Smooth muscle cell (in vitro differentiated cells): ENCODE measurements around the gene RGS6. TPM values are rescaled to one million over a fixed set of nuclear protein-coding genes. Genes with fewer than 3 reads are reported as not detected.

Source experiments
- DNase-seq: peaks from one replicate; lab custom pipeline; 2025; ENCODE audit not compliant: unreplicated experiment; lab: John Stamatoyannopoulos, UW
- H2AFZ ChIP-seq: fragments of 200-600 bp; sonication (generic); 2 replicates; pipeline ENCODE4 v1.6.0; 2016; ENCODE audit warnings: antibody characterized with exemption, low read depth, mild to moderate bottlenecking
- H3F3A ChIP-seq: fragments of 200-600 bp; sonication (generic); 2 replicates; pipeline ENCODE4 v1.6.0; 2017; ENCODE audit warnings: antibody characterized with exemption, low read depth
- H3K27ac ChIP-seq: fragments of 200-600 bp; sonication (generic); 2 replicates; pipeline ENCODE4 v1.5.1; 2016; ENCODE audit warnings: low read depth, mild to moderate bottlenecking
- H3K27me3 ChIP-seq: fragments of 200-600 bp; sonication (generic); 2 replicates; pipeline ENCODE4 v1.6.1; 2016; ENCODE audit warnings: low read depth, mild to moderate bottlenecking
- H3K36me3 ChIP-seq: fragments of 200-600 bp; sonication (generic); 2 replicates; pipeline ENCODE4 v1.5.1; 2016; ENCODE audit warnings: low read depth
- H3K4me1 ChIP-seq: fragments of 200-600 bp; sonication (generic); 2 replicates; pipeline ENCODE4 v1.5.1; 2016; ENCODE audit warnings: low read depth
- H3K4me2 ChIP-seq: fragments of 200-600 bp; sonication (generic); 2 replicates; pipeline ENCODE4 v1.6.0; 2016; ENCODE audit warnings: mild to moderate bottlenecking
- H3K4me3 ChIP-seq: fragments of 200-600 bp; sonication (generic); 2 replicates; pipeline ENCODE4 v1.5.1; 2016; ENCODE audit warnings: mild to moderate bottlenecking
- H3K79me2 ChIP-seq: fragments of 200-600 bp; sonication (generic); 2 replicates; pipeline ENCODE4 v1.6.0; 2016; ENCODE audit warnings: low read depth, mild to moderate bottlenecking
- H3K9ac ChIP-seq: fragments of 200-600 bp; sonication (generic); 2 replicates; pipeline ENCODE4 v1.6.0; 2016; ENCODE audit warnings: low read depth
- H3K9me3 ChIP-seq: fragments of 200-600 bp; sonication (generic); replicated peaks from 2 replicates; pipeline ENCODE4 v1.5.1; 2016; ENCODE audit warnings: low read depth
- H4K20me1 ChIP-seq: fragments of 200-600 bp; sonication (generic); 2 replicates; pipeline ENCODE4 v1.6.0; 2016; ENCODE audit warnings: low read depth
- WGBS: methylation state at CpG from one replicate; pipeline ENCODE4 v1.1.7; 2016; ENCODE audit warnings: low lambda C conversion rate; 5-methylcytosine and 5-hydroxymethylcytosine counted together
- polyA plus RNA-seq: library from polyadenylated mRNA; unstranded; fragments of >200 nt; fragmentation: Nextera tagmentation; extraction: Ambion mirVana; gene quantifications from 2 replicates; pipeline ENCODE4 v1.2.1, GENCODE V29; 2016
- total RNA-seq: library from RNA; depleted of rRNA; stranded (reverse); fragments of >200 nt; gene quantifications from 2 replicates; pipeline ENCODE4 v1.2.3, GENCODE V29; 2014
- TF ChIP-seq, protein P1 (sequence below): fragments of 200-600 bp; sonication (generic); IDR thresholded peaks from 2 replicates; pipeline ENCODE4 v1.5.1; 2017; ENCODE audit warnings: borderline replicate concordance, mild to moderate bottlenecking, antibody characterized with exemption; ENCODE audit not compliant: insufficient read depth, poor library complexity, severe bottlenecking

RGS6 gene
- total and polyA plus RNA-seq, 2 experiments from 2014 or later, result 0.40 TPM; not detected in 1

DNA sequence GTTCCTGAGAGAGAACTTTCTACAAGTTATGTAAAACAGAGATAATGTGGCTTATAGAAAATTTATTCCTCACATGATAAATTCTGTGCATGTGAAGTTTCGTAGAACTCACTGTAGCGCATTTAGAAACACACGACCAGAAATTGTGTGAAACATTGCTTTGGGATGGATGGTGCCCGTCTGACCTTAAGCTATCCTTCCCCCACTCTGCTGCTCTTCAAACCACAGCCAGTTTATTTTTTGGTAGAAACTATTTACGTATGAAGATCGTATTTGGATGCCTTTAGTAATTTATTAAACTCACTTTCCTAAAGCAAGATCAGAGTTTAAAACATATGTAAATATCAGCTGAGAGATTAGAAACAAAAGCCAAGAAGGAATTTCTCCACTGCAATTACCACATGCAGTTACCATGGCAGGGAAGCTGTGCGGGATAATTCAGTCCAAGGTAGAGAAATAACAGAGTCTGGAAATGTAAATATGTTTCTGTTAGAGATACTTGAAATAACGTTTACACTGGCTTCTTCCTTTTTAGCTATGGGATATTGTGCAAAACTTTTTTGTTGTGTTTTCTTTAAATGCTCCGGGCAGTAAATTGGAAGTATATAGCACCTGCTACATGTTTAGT lies 382.7 kb downstream of the RGS6 start:
- Histone ChIP-seq H3K4me2 (no peak overlapping the region), H2AFZ (no peak overlapping the region), H3K4me3 (no peak overlapping the region), H3K27me3 (no peaks in the 10 kb centered on the region), H3K4me1 (no peaks in the 10 kb centered on the region), H3K79me2 (no peaks in the 10 kb centered on the region), H3K9ac (no peak overlapping the region), H3K36me3 (no peaks in the 10 kb centered on the region), H3F3A (no peaks in the 10 kb centered on the region), H3K9me3 (no peaks in the 10 kb centered on the region), H4K20me1 (no peaks in the 10 kb centered on the region), H3K27ac (no peak overlapping the region)
- DNase-seq, result no peak
- TF ChIP-seq, protein P1, sequence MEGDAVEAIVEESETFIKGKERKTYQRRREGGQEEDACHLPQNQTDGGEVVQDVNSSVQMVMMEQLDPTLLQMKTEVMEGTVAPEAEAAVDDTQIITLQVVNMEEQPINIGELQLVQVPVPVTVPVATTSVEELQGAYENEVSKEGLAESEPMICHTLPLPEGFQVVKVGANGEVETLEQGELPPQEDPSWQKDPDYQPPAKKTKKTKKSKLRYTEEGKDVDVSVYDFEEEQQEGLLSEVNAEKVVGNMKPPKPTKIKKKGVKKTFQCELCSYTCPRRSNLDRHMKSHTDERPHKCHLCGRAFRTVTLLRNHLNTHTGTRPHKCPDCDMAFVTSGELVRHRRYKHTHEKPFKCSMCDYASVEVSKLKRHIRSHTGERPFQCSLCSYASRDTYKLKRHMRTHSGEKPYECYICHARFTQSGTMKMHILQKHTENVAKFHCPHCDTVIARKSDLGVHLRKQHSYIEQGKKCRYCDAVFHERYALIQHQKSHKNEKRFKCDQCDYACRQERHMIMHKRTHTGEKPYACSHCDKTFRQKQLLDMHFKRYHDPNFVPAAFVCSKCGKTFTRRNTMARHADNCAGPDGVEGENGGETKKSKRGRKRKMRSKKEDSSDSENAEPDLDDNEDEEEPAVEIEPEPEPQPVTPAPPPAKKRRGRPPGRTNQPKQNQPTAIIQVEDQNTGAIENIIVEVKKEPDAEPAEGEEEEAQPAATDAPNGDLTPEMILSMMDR, result no peak
- WGBS, result 85% methylated on average over 9 of the region's 9 CpGs

GRCh38 chr14:72315714-72316113 lies 383.5 kb downstream of the RGS6 start:
- DNase-seq, result no peak
- Histone ChIP-seq H3K4me1 (no peaks in the 10 kb centered on the region), H4K20me1 (no peaks in the 10 kb centered on the region), H3K4me3 (no peak overlapping the region), H3K4me2 (no peak overlapping the region), H3K9ac (no peak overlapping the region), H3F3A (no peaks in the 10 kb centered on the region), H2AFZ (no peak overlapping the region), H3K79me2 (no peaks in the 10 kb centered on the region), H3K27me3 (no peaks in the 10 kb centered on the region), H3K9me3 (no peaks in the 10 kb centered on the region), H3K27ac (no peak overlapping the region), H3K36me3 (no peaks in the 10 kb centered on the region)
- 84% methylated on average over 1 of the region's 1 CpG for WGBS
- TF ChIP-seq, protein P1, result no peak

GRCh38 chr14:72318648-72319047 lies 386.4 kb downstream of the RGS6 start:
- no peak overlapping the region for H3K27ac ChIP-seq
- H3K4me3 ChIP-seq, result no peak overlapping the region
- no peaks in the 10 kb centered on the region for H3K9me3 ChIP-seq
- no peak overlapping the region for H2AFZ ChIP-seq
- no peaks in the 10 kb centered on the region for H3K4me1 ChIP-seq
- H3F3A ChIP-seq, result no peaks in the 10 kb centered on the region
- H3K27me3 ChIP-seq, result no peaks in the 10 kb centered on the region
- H3K4me2 ChIP-seq, result no peak overlapping the region
- TF ChIP-seq, protein P1, result no peak
- no peaks in the 10 kb centered on the region for H4K20me1 ChIP-seq
- no peak overlapping the region for H3K9ac ChIP-seq
- no peaks in the 10 kb centered on the region for H3K36me3 ChIP-seq
- no peak for DNase-seq
- 91% methylated on average over 4 of the region's 4 CpGs for WGBS
- no peaks in the 10 kb centered on the region for H3K79me2 ChIP-seq

DNA sequence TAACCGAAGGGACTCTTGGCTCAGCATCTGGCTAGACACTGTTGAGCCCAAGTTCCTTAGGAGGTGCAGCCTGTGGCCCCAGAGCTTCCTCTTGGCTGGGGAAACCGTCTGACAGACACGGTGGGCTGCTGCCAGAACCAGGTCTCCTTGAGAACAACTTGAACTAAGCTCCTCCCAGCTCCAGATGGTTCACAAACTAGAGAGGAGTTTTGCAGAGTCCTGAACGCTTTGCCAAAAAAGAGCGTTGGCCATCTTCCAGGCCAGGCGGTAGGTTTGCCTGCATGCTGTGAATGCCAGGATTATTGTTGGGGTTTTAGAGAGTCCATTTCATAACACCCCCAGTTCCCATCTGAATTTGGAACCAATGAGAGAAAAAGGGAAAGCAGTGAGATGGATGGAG lies 399.8 kb downstream of the RGS6 start:
- Histone ChIP-seq H3K27me3 (peaks cover 5% of the 10 kb centered on the region), H3K9ac (no peak overlapping the region), H3K4me3 (no peak overlapping the region), H3K9me3 (no peaks in the 10 kb centered on the region), H3F3A (no peaks in the 10 kb centered on the region), H3K4me1 (no peaks in the 10 kb centered on the region), H3K27ac (no peak overlapping the region), H3K79me2 (no peaks in the 10 kb centered on the region), H3K36me3 (no peaks in the 10 kb centered on the region), H4K20me1 (no peaks in the 10 kb centered on the region), H2AFZ (no peak overlapping the region), H3K4me2 (no peak overlapping the region)
- no peak for DNase-seq
- TF ChIP-seq, protein P1, result no peak
- WGBS, result 82% methylated on average over 6 of the region's 6 CpGs
